H54 (cell line): Measurements from ENCODE around the gene ATP11A.
"Not testable (repeated sequence)": the region's sequence is repeated elsewhere in the genome, so short reads cannot be mapped to it uniquely, and the experiment has no call there.

ENCODE experiments used
- DNase-seq: peaks from one replicate; pipeline ENCODE4 v3.0.0; 2011; ENCODE audit warnings: low spot score, mixed read lengths; ENCODE audit not compliant: insufficient read length
- FAIRE-seq: peaks from 3 replicates; lab custom pipeline; 2011; peaks lifted over from hg19 to GRCh38; lab: Jason Lieb, UNC
- POLR2A ChIP-seq: IDR thresholded peaks from 2 replicates; pipeline ENCODE4 v1.6.1; 2011; ENCODE audit warnings: low read depth, mild to moderate bottlenecking, low read length

Gene ATP11A

DNA sequence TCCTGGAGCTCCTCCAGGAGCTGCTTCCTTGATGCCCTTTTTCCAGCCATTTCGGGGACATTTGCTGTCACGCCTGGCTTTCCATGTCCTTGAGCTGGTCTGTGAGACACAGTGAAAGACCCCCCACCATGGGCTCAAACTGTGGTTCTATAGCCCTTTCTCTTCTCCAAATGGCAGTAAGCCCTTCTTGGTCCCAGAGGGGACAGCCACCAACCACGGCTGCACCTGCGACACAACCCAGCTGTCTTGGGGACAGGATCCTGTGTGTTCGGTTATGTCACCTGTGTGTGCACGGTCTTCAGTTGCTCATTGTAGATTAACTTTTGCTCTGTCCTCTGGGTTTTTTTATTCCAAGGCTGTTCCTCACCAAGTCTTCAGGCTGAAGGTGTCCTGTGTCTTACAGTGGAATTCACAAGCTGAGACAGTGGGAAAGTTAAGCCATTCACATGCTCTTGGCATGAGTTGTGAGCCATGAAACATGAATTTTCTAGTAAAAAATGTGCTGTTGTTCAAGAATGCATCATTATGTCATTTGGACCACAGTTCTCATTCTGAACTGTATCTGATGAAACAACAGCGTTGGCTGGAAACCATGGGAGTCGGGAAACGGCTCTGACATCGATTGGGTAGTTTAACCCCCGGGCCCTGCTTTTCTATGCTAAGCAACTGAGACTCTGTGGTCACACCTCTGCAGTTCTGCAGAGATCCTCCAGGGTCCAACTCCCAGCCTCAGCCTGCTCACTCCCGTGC lies 149.7 kb downstream of the ATP11A start:
- no peak for TF ChIP-seq POLR2A
- DNase-seq, result no peak
- FAIRE-seq, result no peak

- DNase-seq (no peak), FAIRE-seq (no peak)
- TF ChIP-seq POLR2A, result no peak
Observed at GRCh38 chr13:112840472-112841302, 150.8 kb downstream of the ATP11A start.

- DNase-seq, FAIRE-seq: not testable (repeated sequence)
Observed at GRCh38 chr13:112841303-112842015, 151.6 kb downstream of the ATP11A start.

- DNase-seq (no peak), FAIRE-seq (no peak)
- TF ChIP-seq POLR2A, result no peak
Observed at GRCh38 chr13:112842343-112842856, 152.6 kb downstream of the ATP11A start.

- FAIRE-seq, result no peak
- TF ChIP-seq POLR2A, result no peak
- no peak for DNase-seq
Observed at GRCh38 chr13:112842931-112843391, 153.1 kb downstream of the ATP11A start.

DNA sequence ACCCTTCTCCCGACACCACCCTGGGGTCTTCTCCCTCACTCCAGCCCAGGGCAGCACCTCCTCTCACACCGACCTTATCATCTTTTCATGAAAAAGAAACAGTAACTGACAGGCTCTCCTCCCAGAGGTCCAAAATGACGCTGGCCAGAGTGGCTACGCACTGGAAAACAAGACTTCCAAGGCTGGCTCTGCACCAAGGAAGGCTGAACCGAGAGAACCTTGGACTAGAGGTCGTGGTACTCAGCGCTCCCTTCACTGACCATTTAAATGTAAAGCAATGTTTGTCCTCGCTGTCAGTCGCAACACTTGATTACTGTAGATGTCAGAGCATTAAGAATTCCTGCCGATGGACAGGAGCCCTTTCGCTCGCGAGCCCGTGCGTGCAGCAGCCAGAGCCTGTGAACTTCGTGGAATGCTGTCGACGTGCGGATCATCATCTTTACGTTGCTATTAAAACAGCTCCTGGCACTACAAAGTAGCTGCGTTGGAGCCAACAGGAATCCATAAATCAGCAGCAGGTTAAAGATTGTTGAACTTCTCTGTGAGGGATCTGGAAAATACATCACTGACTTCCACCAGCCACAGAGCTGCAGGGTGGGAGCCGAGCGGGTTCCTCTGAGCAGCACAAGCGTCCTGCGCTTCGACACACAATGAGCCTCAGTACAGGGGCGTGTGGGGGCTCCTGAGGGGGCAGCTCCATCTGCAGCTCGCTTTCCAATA lies 153.7 kb downstream of the ATP11A start:
- DNase-seq (no peak), FAIRE-seq (no peak)
- TF ChIP-seq POLR2A, result no peak

DNA sequence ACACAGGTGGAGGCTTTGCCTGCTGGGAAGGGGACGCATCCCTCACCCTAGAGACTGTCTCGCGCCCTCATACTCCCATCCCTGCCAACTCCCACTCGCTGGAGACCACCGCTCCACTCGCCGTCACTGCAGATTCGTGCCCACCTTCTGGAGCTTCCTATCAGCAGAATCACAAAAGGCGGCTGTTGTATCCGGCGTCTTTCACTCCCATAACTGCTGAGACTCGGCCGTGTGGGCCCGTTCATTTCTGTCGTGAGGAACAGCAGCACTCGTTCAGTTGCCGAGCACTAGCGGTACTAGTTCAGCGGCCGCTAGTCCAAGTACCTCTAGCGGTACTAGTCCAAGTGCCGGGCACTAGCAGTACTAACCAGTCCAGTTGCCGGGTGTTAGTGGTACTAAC lies 154.6 kb downstream of the ATP11A start:
- DNase-seq (no peak), FAIRE-seq (no peak)
- no peak for TF ChIP-seq POLR2A

GRCh38 chr13:112844879-112845278 lies 155.0 kb downstream of the ATP11A start:
- no peak for FAIRE-seq
- no peak for TF ChIP-seq POLR2A
- no peak for DNase-seq

DNA sequence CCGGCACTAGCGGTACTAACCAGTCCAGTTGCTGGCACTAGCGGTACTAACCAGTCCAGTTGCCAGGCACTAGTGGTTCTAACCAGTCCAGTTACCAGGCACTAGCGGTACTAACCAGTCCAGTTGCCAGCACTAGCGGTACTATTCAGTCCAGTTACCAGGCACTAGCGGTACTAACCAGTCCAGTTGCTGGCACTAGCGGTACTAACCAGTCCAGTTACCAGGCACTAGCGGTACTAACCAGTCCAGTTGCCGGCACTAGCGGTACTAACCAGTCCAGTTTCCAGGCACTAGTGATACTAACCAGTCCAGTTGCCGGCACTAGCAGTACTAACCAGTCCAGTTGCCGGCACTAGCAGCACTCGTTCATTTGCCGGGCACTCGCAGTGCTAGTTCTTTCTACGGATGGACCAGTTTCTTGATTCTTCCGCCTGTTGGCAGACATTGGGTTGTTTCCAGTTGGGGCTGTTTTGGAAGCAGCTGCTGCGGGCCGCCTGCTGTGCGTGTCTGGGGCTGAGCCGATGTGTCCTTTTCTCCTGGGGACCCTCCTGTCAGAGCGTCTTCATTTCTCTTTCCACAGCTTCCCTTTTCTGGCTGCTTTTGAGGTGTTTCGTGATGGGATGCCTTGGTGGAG lies 155.8 kb downstream of the ATP11A start:
- FAIRE-seq (no peak), DNase-seq (no peak)
- TF ChIP-seq POLR2A, result no peak

- no peak for DNase-seq
- no peak for FAIRE-seq
- no peak for TF ChIP-seq POLR2A
Observed at GRCh38 chr13:112846411-112847115, 156.7 kb downstream of the ATP11A start.

DNA sequence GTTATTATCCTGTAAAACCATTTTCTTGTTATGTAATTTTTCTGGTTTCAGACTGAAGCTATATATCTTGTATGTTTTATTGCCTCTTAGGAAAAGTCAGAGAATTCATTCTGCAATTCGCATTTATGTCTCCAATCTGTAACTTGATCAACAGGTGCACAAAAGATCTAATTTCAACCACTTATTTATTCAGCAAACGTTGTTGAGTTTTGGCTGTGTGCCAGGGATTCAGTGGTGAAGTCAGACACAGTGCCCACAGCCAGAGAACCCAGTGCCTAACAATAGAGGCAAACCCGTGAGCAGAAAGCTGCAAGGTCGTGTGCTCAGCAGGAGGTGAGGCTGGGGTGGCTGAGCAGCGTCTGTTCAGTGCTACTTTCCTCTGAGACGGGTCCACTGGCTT lies 159.7 kb downstream of the ATP11A start:
- FAIRE-seq (no peak), DNase-seq (no peak)
- TF ChIP-seq POLR2A, result no peak

- FAIRE-seq (no peak), DNase-seq (no peak)
- TF ChIP-seq POLR2A, result no peak
Observed at GRCh38 chr13:112850273-112850672, 160.4 kb downstream of the ATP11A start.
